Measurements from ENCODE around the gene SRP68. TPM values are rescaled to one million over a fixed set of nuclear protein-coding genes. Genes with fewer than 3 reads are reported as not detected.

SRP68 gene
- total and polyA plus RNA-seq, 9 of the 15 experiments (the other 6 are each of a cell fraction or from before 2014, with no cell fraction given), result 29.4 to 92.6 (median 36.2) TPM

DNA sequence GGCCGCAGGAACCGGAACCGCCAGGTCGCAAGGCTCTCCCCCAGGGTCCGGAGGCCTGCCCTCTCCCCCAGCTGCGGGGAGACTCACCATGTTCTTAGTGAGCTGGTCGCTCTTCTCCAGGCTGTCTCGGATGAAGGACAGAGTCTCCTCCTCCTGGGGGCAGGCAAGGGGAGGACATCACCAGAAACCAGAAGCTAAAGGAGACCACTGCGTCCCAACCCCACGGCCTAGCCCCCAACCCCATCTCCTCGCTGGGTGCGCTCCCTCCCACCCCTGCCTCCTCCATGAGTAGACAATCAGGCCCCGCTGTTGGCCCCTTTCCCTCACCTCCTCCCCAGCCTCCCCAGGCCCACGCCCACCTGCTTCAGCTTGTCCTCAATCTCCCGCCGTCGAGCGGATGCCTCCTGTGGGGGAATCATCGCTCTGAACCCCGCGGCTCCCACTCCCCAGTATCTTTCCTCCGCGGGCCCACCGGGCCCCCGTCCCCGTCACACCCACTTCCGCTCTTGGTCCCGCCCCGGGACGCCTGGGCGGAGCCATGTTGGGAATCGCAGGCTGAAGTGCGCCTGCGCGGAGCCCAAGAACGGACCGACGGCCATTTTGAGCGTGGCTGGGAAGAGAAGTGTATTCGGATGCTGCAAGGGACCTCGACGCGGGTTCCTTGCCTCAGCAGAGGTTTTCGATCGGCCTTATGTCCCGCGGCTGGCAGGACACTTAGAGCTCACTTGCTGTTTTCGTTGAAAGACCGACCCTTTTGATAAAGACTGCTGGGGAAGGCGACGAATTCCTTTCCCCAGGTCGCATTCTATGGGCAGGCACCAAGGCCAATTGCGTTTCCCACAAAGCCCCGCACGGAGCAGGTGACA, 31.2 kb upstream of the SRP68 start, which contains the start of gene EXOC7 (continued):
- no peak for TF ChIP-seq HDAC3 (IDR thresholded peaks at IDR 0.05; ENCODE audit: borderline replicate concordance, partially characterized antibody)
- TF ChIP-seq CBX2 (IDR thresholded peaks at IDR 0.05; ENCODE audit: insufficient read depth, low read length, poor library complexity, severe bottlenecking), result no peak
- TF ChIP-seq CBFA2T3 (IDR thresholded peaks at IDR 0.05), result no peak
- 0 out of 2 replicates have a peak, but pooled peaks have one; percentile 25 for TF ChIP-seq NCOA1 (IDR thresholded peaks at IDR 0.05; ENCODE audit: low read depth)
- TF ChIP-seq, protein P1, sequence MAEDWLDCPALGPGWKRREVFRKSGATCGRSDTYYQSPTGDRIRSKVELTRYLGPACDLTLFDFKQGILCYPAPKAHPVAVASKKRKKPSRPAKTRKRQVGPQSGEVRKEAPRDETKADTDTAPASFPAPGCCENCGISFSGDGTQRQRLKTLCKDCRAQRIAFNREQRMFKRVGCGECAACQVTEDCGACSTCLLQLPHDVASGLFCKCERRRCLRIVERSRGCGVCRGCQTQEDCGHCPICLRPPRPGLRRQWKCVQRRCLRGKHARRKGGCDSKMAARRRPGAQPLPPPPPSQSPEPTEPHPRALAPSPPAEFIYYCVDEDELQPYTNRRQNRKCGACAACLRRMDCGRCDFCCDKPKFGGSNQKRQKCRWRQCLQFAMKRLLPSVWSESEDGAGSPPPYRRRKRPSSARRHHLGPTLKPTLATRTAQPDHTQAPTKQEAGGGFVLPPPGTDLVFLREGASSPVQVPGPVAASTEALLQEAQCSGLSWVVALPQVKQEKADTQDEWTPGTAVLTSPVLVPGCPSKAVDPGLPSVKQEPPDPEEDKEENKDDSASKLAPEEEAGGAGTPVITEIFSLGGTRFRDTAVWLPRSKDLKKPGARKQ (CRISPR knock-in tag; IDR thresholded peaks at IDR 0.05), result peak; percentile 54; the same call in 1 of the 2 replicates
- peak; percentile 90 for TF ChIP-seq KAT8 (IDR thresholded peaks at IDR 0.05; ENCODE audit: low read depth)
- TF ChIP-seq BRD9 (IDR thresholded peaks at IDR 0.05; ENCODE audit: low read depth, partially characterized antibody), result no peak
- TF ChIP-seq IFI16 (CRISPR knock-in tag; IDR thresholded peaks at IDR 0.05), result no peak
- TF ChIP-seq, protein P2, sequence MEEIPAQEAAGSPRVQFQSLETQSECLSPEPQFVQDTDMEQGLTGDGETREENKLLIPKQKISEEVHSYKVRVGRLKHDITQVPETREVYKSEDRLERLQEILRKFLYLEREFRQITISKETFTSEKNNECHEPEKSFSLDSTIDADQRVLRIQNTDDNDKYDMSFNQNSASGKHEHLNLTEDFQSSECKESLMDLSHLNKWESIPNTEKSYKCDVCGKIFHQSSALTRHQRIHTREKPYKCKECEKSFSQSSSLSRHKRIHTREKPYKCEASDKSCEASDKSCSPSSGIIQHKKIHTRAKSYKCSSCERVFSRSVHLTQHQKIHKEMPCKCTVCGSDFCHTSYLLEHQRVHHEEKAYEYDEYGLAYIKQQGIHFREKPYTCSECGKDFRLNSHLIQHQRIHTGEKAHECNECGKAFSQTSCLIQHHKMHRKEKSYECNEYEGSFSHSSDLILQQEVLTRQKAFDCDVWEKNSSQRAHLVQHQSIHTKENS (CRISPR knock-in tag; IDR thresholded peaks at IDR 0.05), result no peak
- no peak for TF ChIP-seq RFX1 (IDR thresholded peaks at IDR 0.05)
- TF ChIP-seq KDM5B (IDR thresholded peaks at IDR 0.05; ENCODE audit: insufficient replicate concordance, low read depth, low read length), result peak; percentile 74
- no peak for TF ChIP-seq GTF2A2 (tag; IDR thresholded peaks at IDR 0.05)
- TF ChIP-seq ZNF212 (CRISPR knock-in tag; IDR thresholded peaks at IDR 0.05), result no peak
- TF ChIP-seq EHMT2 (IDR thresholded peaks at IDR 0.05), result no peak
- TF ChIP-seq ZSCAN32 (CRISPR knock-in tag; IDR thresholded peaks at IDR 0.05), result no peak
- TF ChIP-seq MECOM (CRISPR knock-in tag; IDR thresholded peaks at IDR 0.05), result no peak
- peak in 1 of 2 experiments; percentile 62; a peak in 1 of 4 replicates for TF ChIP-seq TEAD1 (CRISPR knock-in tag; IDR thresholded peaks at IDR 0.05)
- no peak for TF ChIP-seq ETS2 (tag; IDR thresholded peaks at IDR 0.05; ENCODE audit: borderline replicate concordance, poor library complexity, severe bottlenecking)
- TF ChIP-seq, protein P3, sequence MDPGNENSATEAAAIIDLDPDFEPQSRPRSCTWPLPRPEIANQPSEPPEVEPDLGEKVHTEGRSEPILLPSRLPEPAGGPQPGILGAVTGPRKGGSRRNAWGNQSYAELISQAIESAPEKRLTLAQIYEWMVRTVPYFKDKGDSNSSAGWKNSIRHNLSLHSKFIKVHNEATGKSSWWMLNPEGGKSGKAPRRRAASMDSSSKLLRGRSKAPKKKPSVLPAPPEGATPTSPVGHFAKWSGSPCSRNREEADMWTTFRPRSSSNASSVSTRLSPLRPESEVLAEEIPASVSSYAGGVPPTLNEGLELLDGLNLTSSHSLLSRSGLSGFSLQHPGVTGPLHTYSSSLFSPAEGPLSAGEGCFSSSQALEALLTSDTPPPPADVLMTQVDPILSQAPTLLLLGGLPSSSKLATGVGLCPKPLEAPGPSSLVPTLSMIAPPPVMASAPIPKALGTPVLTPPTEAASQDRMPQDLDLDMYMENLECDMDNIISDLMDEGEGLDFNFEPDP (CRISPR knock-in tag; IDR thresholded peaks at IDR 0.05), result no peak
- TF ChIP-seq, protein P4, sequence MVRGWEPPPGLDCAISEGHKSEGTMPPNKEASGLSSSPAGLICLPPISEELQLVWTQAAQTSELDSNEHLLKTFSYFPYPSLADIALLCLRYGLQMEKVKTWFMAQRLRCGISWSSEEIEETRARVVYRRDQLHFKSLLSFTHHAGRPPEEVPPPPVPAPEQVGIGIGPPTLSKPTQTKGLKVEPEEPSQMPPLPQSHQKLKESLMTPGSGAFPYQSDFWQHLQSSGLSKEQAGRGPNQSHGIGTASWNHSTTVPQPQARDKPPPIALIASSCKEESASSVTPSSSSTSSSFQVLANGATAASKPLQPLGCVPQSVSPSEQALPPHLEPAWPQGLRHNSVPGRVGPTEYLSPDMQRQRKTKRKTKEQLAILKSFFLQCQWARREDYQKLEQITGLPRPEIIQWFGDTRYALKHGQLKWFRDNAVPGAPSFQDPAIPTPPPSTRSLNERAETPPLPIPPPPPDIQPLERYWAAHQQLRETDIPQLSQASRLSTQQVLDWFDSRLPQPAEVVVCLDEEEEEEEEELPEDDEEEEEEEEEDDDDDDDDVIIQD (CRISPR knock-in tag; IDR thresholded peaks at IDR 0.05), result 0 out of 2 replicates have a peak, but pooled peaks have one; percentile 5
- no peak for TF ChIP-seq NR2C1 (IDR thresholded peaks at IDR 0.05)
- TF ChIP-seq NR2C1 (tag; IDR thresholded peaks at IDR 0.05), result no peak
